ENCODE measurements around the gene RPL36AL.
A peak's percentile ranks its signal among the peaks of the same experiment; 100 is the strongest.
"Not testable (repeated sequence)": the region's sequence is repeated elsewhere in the genome, so short reads cannot be mapped to it uniquely, and the experiment has no call there.

Gene RPL36AL
- total RNA-seq = 60.4 to 153 (median 102) reads per million in 18 experiments

- peak; percentile 99 for DNase-seq
Observed at GRCh38 chr14:49620182-49621113, at the start of gene RPL36AL, which contains the start of gene MGAT2. RPL36AL (minus strand) TSS chr14:49620626; CDS start chr14:49619104, 1,522 bp downstream. MGAT2 (plus strand) TSS chr14:49620799; CDS start chr14:49621269, 470 bp downstream.

- no peak for DNase-seq
Observed at GRCh38 chr14:49659526-49660455, 39.4 kb upstream of the RPL36AL start.

GRCh38 chr14:49657500-49657899, 37.1 kb upstream of the RPL36AL start:
- DNase-seq = not testable (repeated sequence)

- no peak for DNase-seq
Observed at GRCh38 chr14:49654511-49654910, 34.1 kb upstream of the RPL36AL start.

GRCh38 chr14:49653508-49653907, 33.1 kb upstream of the RPL36AL start:
- DNase-seq = no peak

GRCh38 chr14:49642163-49642562, 21.7 kb upstream of the RPL36AL start:
- no peak for DNase-seq

GRCh38 chr14:49641697-49642129, 21.3 kb upstream of the RPL36AL start:
- DNase-seq = no peak

GRCh38 chr14:49640540-49641417, 20.4 kb upstream of the RPL36AL start:
- DNase-seq = no peak

GRCh38 chr14:49637534-49638078, 17.2 kb upstream of the RPL36AL start:
- no peak for DNase-seq

GRCh38 chr14:49636866-49637265, 16.4 kb upstream of the RPL36AL start:
- DNase-seq = no peak

- peak; percentile 19 to 60 for DNase-seq
Observed at GRCh38 chr14:49634547-49635334, 14.3 kb upstream of the RPL36AL start, which contains the start of gene DNAAF2. DNAAF2 (minus strand) TSS chr14:49635244; CDS start chr14:49635149, 95 bp downstream.

GRCh38 chr14:49633640-49634546, 13.5 kb upstream of the RPL36AL start:
- DNase-seq = peak; percentile 89 to 94

GRCh38 chr14:49623941-49624839, 3.8 kb upstream of the RPL36AL start:
- no peak for DNase-seq

- DNase-seq = no peak
Observed at GRCh38 chr14:49623387-49623786, 3.0 kb upstream of the RPL36AL start.

- no peak for DNase-seq
Observed at GRCh38 chr14:49622022-49622607, 1.7 kb upstream of the RPL36AL start.

GRCh38 chr14:49621114-49621881, 872 bp upstream of the RPL36AL start:
- peak; percentile 78 to 92 for DNase-seq

- no peak for DNase-seq
Observed at GRCh38 chr14:49619730-49620129, 696 bp downstream of the RPL36AL start.
